ENCODE results near the gene VPS36.
A peak's percentile ranks its signal among the peaks of the same experiment; 100 is the strongest.

The VPS36 gene

DNA sequence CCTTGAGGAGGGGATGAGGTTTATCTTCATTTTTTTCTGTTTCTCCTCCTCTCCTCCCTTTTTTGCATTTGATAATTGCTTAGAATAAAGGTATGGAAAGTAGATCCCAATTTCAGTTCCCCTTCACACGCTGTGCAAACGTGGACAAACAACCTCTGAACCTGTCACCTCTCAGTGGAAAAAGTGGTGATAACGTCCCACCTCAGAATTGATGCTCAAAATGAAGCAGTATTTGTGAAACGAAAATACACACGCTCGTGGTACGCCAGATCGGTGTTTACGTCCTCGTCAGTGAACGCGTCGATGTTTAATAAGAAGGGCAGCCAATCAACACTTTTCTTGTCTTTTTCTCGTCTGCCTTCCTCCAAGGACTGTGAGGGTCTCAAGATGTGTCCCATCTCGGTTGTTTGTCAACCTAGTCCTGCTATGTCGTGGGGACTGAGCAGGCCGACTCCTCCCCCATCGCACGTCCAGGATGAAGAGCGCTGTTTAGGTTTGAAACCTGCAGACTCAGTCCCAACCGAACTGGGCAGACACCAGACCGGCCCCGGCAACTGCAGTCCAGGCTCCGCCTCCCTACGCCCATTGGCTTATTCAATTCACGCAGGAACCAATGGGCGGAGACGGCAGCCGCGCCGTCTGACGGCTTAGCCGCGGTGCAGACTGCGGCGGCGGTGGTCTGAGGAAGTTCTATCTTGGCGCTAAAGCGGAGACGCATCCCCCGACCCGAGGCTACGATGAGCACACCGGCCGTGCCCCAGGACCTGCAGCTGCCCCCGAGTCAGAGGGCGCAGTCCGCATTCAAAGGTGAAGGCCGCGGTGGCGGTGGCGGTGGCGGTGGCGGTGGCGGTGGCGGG, 4.6 kb upstream of the VPS36 start, which contains the start of gene CKAP2:
CKAP2 (plus strand) TSS at position 659 of the 857 bp plus-strand sequence; CDS start at position 738, 79 bp downstream.
- Histone ChIP-seq H3K4me1 (ENCODE audit: insufficient read depth, low read length) (peaks cover 22% of the 10 kb centered on the region), H3K36me3 (ENCODE audit: insufficient read depth, low read length) (peaks cover 28% of the 10 kb centered on the region), H3K4me3 (ENCODE audit: low read length) (peak within 1 kb of the TSS; percentile 88), H2AFZ (ENCODE audit: low read depth, low read length) (peak within 1 kb of the TSS; percentile 91), H3K27me3 (ENCODE audit: insufficient read depth, low read length) (no peaks in the 10 kb centered on the region), H3K9me3 (ENCODE audit: low read length) (no peaks in the 10 kb centered on the region)

DNA sequence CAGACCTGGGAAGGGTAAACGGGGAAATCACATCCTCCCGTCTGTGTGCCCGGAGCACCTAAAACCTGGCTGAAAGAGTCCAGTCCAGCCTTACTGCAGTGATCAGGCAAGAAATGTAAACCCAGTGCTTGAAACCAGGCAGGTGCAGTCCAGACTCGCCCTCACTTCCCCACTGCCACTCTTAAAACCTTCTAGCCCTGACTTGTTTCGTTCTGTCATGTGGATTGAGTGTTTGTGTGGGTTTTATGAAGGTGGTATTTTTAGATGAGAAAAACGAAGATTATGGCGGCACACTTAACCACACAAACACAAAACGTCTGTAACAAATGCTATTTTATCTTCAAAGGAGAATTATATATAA, 4.0 kb upstream of the VPS36 start:
- Histone ChIP-seq H3K4me1 (ENCODE audit: insufficient read depth, low read length) (peaks cover 23% of the 10 kb centered on the region), H3K4me3 (ENCODE audit: low read length) (peak overlapping the region; percentile 88), H2AFZ (ENCODE audit: low read depth, low read length) (peak overlapping the region; percentile 91), H3K27me3 (ENCODE audit: insufficient read depth, low read length) (no peaks in the 10 kb centered on the region), H3K9me3 (ENCODE audit: low read length) (no peaks in the 10 kb centered on the region), H3K36me3 (ENCODE audit: insufficient read depth, low read length) (peaks cover 22% of the 10 kb centered on the region)

GRCh38 chr13:52452470-52452869, 2.0 kb upstream of the VPS36 start:
- H2AFZ ChIP-seq (ENCODE audit: low read depth, low read length) = no peak overlapping the region
- H3K4me3 ChIP-seq (ENCODE audit: low read length) = no peak overlapping the region
- no peaks in the 10 kb centered on the region for H3K9me3 ChIP-seq (ENCODE audit: low read length)
- H3K27me3 ChIP-seq (ENCODE audit: insufficient read depth, low read length) = no peaks in the 10 kb centered on the region
- H3K4me1 ChIP-seq (ENCODE audit: insufficient read depth, low read length) = peaks cover 27% of the 10 kb centered on the region
- H3K36me3 ChIP-seq (ENCODE audit: insufficient read depth, low read length) = peaks cover 9% of the 10 kb centered on the region

GRCh38 chr13:52451135-52451804, 836 bp upstream of the VPS36 start:
- H3K27me3 ChIP-seq (ENCODE audit: insufficient read depth, low read length) = no peaks in the 10 kb centered on the region
- no peak overlapping the region for H2AFZ ChIP-seq (ENCODE audit: low read depth, low read length)
- no peaks in the 10 kb centered on the region for H3K9me3 ChIP-seq (ENCODE audit: low read length)
- peak overlapping the region; percentile 28 for H3K4me3 ChIP-seq (ENCODE audit: low read length)
- peaks cover 15% of the 10 kb centered on the region for H3K4me1 ChIP-seq (ENCODE audit: insufficient read depth, low read length)
- H3K36me3 ChIP-seq (ENCODE audit: insufficient read depth, low read length) = no peaks in the 10 kb centered on the region

DNA sequence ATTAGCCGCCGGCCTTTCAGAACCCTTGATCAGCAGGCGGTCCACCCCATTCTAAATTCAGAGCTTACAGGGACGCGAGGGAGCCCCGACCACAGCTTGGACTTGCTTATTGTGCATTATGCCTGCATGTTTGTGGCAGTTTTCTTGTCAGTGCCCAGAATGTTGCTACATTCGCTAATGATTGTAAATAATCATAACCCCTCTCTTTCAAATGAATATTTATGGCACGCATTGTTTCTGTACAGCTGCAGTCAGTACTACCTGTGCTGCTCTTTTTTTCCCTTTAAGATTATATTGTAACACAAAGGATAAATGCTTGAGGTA, 321 bp upstream of the VPS36 start:
- Histone ChIP-seq H3K27me3 (ENCODE audit: insufficient read depth, low read length) (no peaks in the 10 kb centered on the region), H3K4me1 (ENCODE audit: insufficient read depth, low read length) (peaks cover 12% of the 10 kb centered on the region), H3K36me3 (ENCODE audit: insufficient read depth, low read length) (no peaks in the 10 kb centered on the region), H3K9me3 (ENCODE audit: low read length) (no peaks in the 10 kb centered on the region), H2AFZ (ENCODE audit: low read depth, low read length) (no peak overlapping the region), H3K4me3 (ENCODE audit: low read length) (peak overlapping the region; percentile 28)

DNA sequence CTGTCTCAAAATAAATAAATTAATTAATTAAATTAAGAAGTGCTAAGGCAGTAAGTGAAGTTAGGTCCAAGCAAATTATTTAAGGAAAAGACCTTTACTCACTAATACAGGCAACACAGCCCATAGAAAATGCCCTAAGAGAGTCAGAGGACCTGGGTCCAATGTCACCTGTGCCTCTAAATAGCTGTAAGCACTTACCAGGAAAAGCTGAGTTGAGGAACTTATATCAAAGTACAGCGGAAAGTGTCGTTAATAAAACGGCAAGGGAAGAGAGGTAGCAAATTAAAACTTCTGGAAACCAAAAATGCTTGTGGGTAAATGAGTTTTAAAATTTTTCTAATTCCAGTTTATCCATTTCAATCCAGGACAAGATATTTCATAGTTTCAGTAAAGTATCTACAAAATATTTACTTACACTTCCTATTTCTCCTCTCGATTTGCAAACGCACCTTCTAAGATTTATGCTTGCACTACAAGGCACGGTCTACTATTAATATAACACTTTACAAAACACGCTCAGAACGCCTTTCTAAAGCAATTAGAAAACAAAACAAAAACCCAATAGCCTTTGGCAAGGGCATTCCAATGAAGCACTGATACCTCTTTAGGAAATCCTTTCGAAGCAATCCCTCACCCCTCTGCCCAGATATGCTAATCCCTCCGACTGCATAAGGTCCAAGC, 963 bp downstream of the VPS36 start:
- Histone ChIP-seq H3K4me1 (ENCODE audit: insufficient read depth, low read length) (peaks cover 12% of the 10 kb centered on the region), H3K36me3 (ENCODE audit: insufficient read depth, low read length) (peaks cover 3% of the 10 kb centered on the region), H2AFZ (ENCODE audit: low read depth, low read length) (peak overlapping the region; percentile 71), H3K9me3 (ENCODE audit: low read length) (no peaks in the 10 kb centered on the region), H3K4me3 (ENCODE audit: low read length) (peak overlapping the region; percentile 59), H3K27me3 (ENCODE audit: insufficient read depth, low read length) (no peaks in the 10 kb centered on the region)

GRCh38 chr13:52447815-52448552, 2.5 kb downstream of the VPS36 start:
- H3K9me3 ChIP-seq (ENCODE audit: low read length) = no peaks in the 10 kb centered on the region
- H3K27me3 ChIP-seq (ENCODE audit: insufficient read depth, low read length) = no peaks in the 10 kb centered on the region
- H3K4me3 ChIP-seq (ENCODE audit: low read length) = no peak overlapping the region
- H3K36me3 ChIP-seq (ENCODE audit: insufficient read depth, low read length) = peaks cover 3% of the 10 kb centered on the region
- H2AFZ ChIP-seq (ENCODE audit: low read depth, low read length) = no peak overlapping the region
- peaks cover 8% of the 10 kb centered on the region for H3K4me1 ChIP-seq (ENCODE audit: insufficient read depth, low read length)

DNA sequence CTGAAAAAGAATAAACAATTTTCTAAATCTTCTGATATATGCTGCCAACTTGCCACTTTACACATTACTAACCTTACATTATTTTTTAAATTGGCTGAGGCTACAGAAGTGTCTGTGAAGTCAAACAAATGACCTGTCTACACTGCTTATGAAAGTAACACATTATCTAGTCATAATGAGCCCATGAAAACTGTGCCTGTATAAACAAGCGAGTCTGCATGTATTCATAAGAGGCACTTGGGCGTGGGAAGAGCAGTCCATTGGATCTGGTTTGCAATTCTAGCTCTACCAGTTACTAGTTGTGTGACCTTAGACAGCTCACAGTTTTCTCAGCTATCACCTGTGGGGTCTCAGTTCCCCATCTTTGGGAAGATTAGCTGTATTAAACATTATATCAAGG, 3.1 kb downstream of the VPS36 start:
- no peak overlapping the region for H2AFZ ChIP-seq (ENCODE audit: low read depth, low read length)
- H3K27me3 ChIP-seq (ENCODE audit: insufficient read depth, low read length) = no peaks in the 10 kb centered on the region
- H3K4me3 ChIP-seq (ENCODE audit: low read length) = no peak overlapping the region
- peaks cover 8% of the 10 kb centered on the region for H3K4me1 ChIP-seq (ENCODE audit: insufficient read depth, low read length)
- H3K9me3 ChIP-seq (ENCODE audit: low read length) = no peaks in the 10 kb centered on the region
- H3K36me3 ChIP-seq (ENCODE audit: insufficient read depth, low read length) = peaks cover 3% of the 10 kb centered on the region

- no peak overlapping the region for H2AFZ ChIP-seq (ENCODE audit: low read depth, low read length)
- no peak overlapping the region for H3K4me3 ChIP-seq (ENCODE audit: low read length)
- H3K9me3 ChIP-seq (ENCODE audit: low read length) = no peaks in the 10 kb centered on the region
- peaks cover 12% of the 10 kb centered on the region for H3K36me3 ChIP-seq (ENCODE audit: insufficient read depth, low read length)
- H3K4me1 ChIP-seq (ENCODE audit: insufficient read depth, low read length) = peaks cover 8% of the 10 kb centered on the region
- H3K27me3 ChIP-seq (ENCODE audit: insufficient read depth, low read length) = no peaks in the 10 kb centered on the region
Measured at GRCh38 chr13:52446265-52446664, 4.2 kb downstream of the VPS36 start.

GRCh38 chr13:52432456-52432855, 18.0 kb downstream of the VPS36 start:
- Histone ChIP-seq H3K4me3 (ENCODE audit: low read length) (no peak overlapping the region), H3K4me1 (ENCODE audit: insufficient read depth, low read length) (no peaks in the 10 kb centered on the region), H3K27me3 (ENCODE audit: insufficient read depth, low read length) (no peaks in the 10 kb centered on the region), H2AFZ (ENCODE audit: low read depth, low read length) (no peak overlapping the region), H3K36me3 (ENCODE audit: insufficient read depth, low read length) (peaks cover 57% of the 10 kb centered on the region), H3K9me3 (ENCODE audit: low read length) (no peaks in the 10 kb centered on the region)

DNA sequence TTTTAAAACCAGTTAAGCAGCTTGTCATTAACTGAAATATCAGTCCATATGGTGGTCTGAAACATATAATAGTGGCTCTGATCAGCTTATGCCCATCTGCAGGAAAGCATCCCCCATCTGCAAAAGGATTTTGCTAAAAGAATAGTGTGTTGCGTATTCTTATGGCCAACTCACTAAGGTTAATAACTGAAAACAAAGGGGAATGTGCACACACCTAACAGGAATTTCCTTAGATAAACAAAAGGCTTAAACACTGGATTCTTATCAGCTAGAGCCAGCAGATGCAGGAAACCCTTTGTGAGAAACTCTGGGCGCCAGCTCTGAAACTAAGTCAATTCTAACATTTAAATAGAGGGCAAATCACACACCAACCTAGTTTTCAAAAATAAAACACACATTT, 22.1 kb downstream of the VPS36 start:
- no peak overlapping the region for H2AFZ ChIP-seq (ENCODE audit: low read depth, low read length)
- no peaks in the 10 kb centered on the region for H3K9me3 ChIP-seq (ENCODE audit: low read length)
- H3K4me1 ChIP-seq (ENCODE audit: insufficient read depth, low read length) = no peaks in the 10 kb centered on the region
- H3K36me3 ChIP-seq (ENCODE audit: insufficient read depth, low read length) = peaks cover 41% of the 10 kb centered on the region
- no peak overlapping the region for H3K4me3 ChIP-seq (ENCODE audit: low read length)
- no peaks in the 10 kb centered on the region for H3K27me3 ChIP-seq (ENCODE audit: insufficient read depth, low read length)

GRCh38 chr13:52421216-52421615, 29.2 kb downstream of the VPS36 start:
- H3K9me3 ChIP-seq (ENCODE audit: low read length) = no peaks in the 10 kb centered on the region
- H3K4me1 ChIP-seq (ENCODE audit: insufficient read depth, low read length) = no peaks in the 10 kb centered on the region
- H3K36me3 ChIP-seq (ENCODE audit: insufficient read depth, low read length) = peaks cover 56% of the 10 kb centered on the region
- H2AFZ ChIP-seq (ENCODE audit: low read depth, low read length) = no peak overlapping the region
- H3K4me3 ChIP-seq (ENCODE audit: low read length) = no peak overlapping the region
- H3K27me3 ChIP-seq (ENCODE audit: insufficient read depth, low read length) = no peaks in the 10 kb centered on the region

GRCh38 chr13:52419080-52419479, 31.4 kb downstream of the VPS36 start:
- Histone ChIP-seq H3K9me3 (ENCODE audit: low read length) (no peaks in the 10 kb centered on the region), H3K27me3 (ENCODE audit: insufficient read depth, low read length) (no peaks in the 10 kb centered on the region), H3K36me3 (ENCODE audit: insufficient read depth, low read length) (peaks cover 64% of the 10 kb centered on the region), H3K4me3 (ENCODE audit: low read length) (no peak overlapping the region), H3K4me1 (ENCODE audit: insufficient read depth, low read length) (no peaks in the 10 kb centered on the region), H2AFZ (ENCODE audit: low read depth, low read length) (no peak overlapping the region)
